Neural cell (in vitro differentiated cells): ENCODE data around the gene AKR1C4. TPM values are rescaled to one million over a fixed set of nuclear protein-coding genes. Genes with fewer than 3 reads are reported as not detected.

Experiments
- H2AFZ ChIP-seq: fragments of 200-600, 300-800 bp; sonication (generic), shearing (Covaris generic); 2 replicates; pipeline ENCODE4 v1.6.0; 2014; ENCODE audit warnings: low read depth, mild to moderate bottlenecking, antibody characterized with exemption, low read length, moderate library complexity
- H3F3A ChIP-seq: fragments of 200-600 bp; shearing (Covaris generic); 2 replicates; pipeline ENCODE4 v1.6.1; 2016; ENCODE audit warnings: mild to moderate bottlenecking, moderate library complexity, mixed read lengths, antibody characterized with exemption, low read length; ENCODE audit not compliant: insufficient read depth, poor library complexity, severe bottlenecking
- H3K27ac ChIP-seq: fragments of 200-600, 300-800 bp; sonication (generic), shearing (Covaris generic); 2 replicates; pipeline ENCODE4 v1.5.1; 2014; ENCODE audit warnings: mild to moderate bottlenecking, low read length, moderate library complexity
- H3K27me3 ChIP-seq: fragments of 300-800, 200-600 bp; sonication (generic), shearing (Covaris generic); 2 replicates; pipeline ENCODE4 v1.6.0; 2014; ENCODE audit warnings: mild to moderate bottlenecking, low read depth, low read length, moderate library complexity; ENCODE audit not compliant: insufficient read depth
- H3K36me3 ChIP-seq: fragments of 300-800, 200-600 bp; sonication (generic), shearing (Covaris generic); 2 replicates; pipeline ENCODE4 v1.5.1; 2014; ENCODE audit warnings: mild to moderate bottlenecking, antibody characterized with exemption, low read length, moderate library complexity; ENCODE audit not compliant: insufficient read depth
- H3K4me2 ChIP-seq: fragments of 300-800, 200-600 bp; sonication (generic), shearing (Covaris generic); 2 replicates; pipeline ENCODE4 v1.6.0; 2014; ENCODE audit warnings: mild to moderate bottlenecking, low read length
- H3K4me3 ChIP-seq: fragments of 300-800, 200-600 bp; sonication (generic), shearing (Covaris generic); 2 replicates; pipeline ENCODE4 v1.5.1; 2014; ENCODE audit warnings: mild to moderate bottlenecking, low read length, moderate library complexity
- H3K79me2 ChIP-seq: fragments of 200-600 bp; shearing (Covaris generic); replicated peaks from 2 replicates; pipeline ENCODE4 v1.6.0; 2014; ENCODE audit warnings: mild to moderate bottlenecking, low read length, moderate library complexity; ENCODE audit not compliant: insufficient read depth
- H3K9ac ChIP-seq: fragments of 300-800, 200-600 bp; sonication (generic), shearing (Covaris generic); 2 replicates; pipeline ENCODE4 v1.6.1; 2016; ENCODE audit warnings: mild to moderate bottlenecking, low read length, mixed read lengths
- H3K9me2 ChIP-seq: fragments of 200-600 bp; shearing (Covaris generic); 2 replicates; pipeline ENCODE4 v1.6.1; 2016; ENCODE audit warnings: mild to moderate bottlenecking, low read length, mixed read lengths; ENCODE audit not compliant: insufficient read depth
- H3K9me3 ChIP-seq: fragments of 200-600, 300-800 bp; sonication (generic), shearing (Covaris generic); 2 replicates; pipeline ENCODE4 v1.6.1; 2016; ENCODE audit warnings: mild to moderate bottlenecking, mixed run types, low read length, moderate library complexity, mixed read lengths
- H4K20me1 ChIP-seq: fragments of 200-600 bp; shearing (Covaris generic); 2 replicates; pipeline ENCODE4 v1.6.1; 2016; ENCODE audit warnings: mild to moderate bottlenecking, mixed run types; ENCODE audit not compliant: insufficient read depth
- EP300 ChIP-seq: fragments of 450-650 bp; conservative IDR thresholded peaks from 2 replicates; pipeline ENCODE4 v1.6.1; 2014; ENCODE audit warnings: antibody characterized with exemption, mild to moderate bottlenecking, moderate library complexity; ENCODE audit not compliant: poor library complexity, severe bottlenecking
- EZH2 ChIP-seq: fragments of 200-600, 300-800 bp; shearing (Covaris generic), sonication (generic); IDR thresholded peaks from 2 replicates; pipeline ENCODE4 v1.6.1; 2014; ENCODE audit warnings: antibody characterized with exemption, low read length, borderline replicate concordance, mild to moderate bottlenecking; ENCODE audit not compliant: insufficient read depth, poor library complexity, severe bottlenecking
- MXI1 ChIP-seq: fragments of 450-650 bp; conservative IDR thresholded peaks from 2 replicates; pipeline ENCODE4 v1.6.1; 2014; ENCODE audit warnings: antibody characterized with exemption, mild to moderate bottlenecking; ENCODE audit not compliant: poor library complexity, severe bottlenecking
- POLR2AphosphoS5 ChIP-seq: IDR thresholded peaks from 2 replicates; pipeline ENCODE4 v1.6.1; 2012
- RAD21 ChIP-seq: fragments of 450-650 bp; conservative IDR thresholded peaks from 2 replicates; pipeline ENCODE4 v1.6.1; 2014; ENCODE audit warnings: antibody characterized with exemption, mild to moderate bottlenecking, moderate library complexity
- SMC3 ChIP-seq: fragments of 450-650 bp; conservative IDR thresholded peaks from 2 replicates; pipeline ENCODE4 v1.6.1; 2014; ENCODE audit warnings: antibody characterized with exemption, mild to moderate bottlenecking, moderate library complexity; ENCODE audit not compliant: poor library complexity
- TAF1 ChIP-seq: IDR thresholded peaks from 2 replicates; pipeline ENCODE4 v1.6.1; 2012; ENCODE audit warnings: low read depth
- polyA plus RNA-seq: library from polyadenylated mRNA; depleted of rRNA; stranded (reverse); fragments of >200 nt; gene quantifications from 2 replicates; pipeline ENCODE4 v1.2.3, GENCODE V29; 2014
- TF ChIP-seq, protein P1 (sequence below): IDR thresholded peaks from 2 replicates; pipeline ENCODE4 v1.6.1; 2012; ENCODE audit warnings: borderline replicate concordance
- TF ChIP-seq, protein P2 (sequence below): fragments of 450-650 bp; IDR thresholded peaks from 2 replicates; pipeline ENCODE4 v1.5.1; 2014; ENCODE audit warnings: antibody characterized with exemption, mild to moderate bottlenecking, moderate library complexity; ENCODE audit not compliant: poor library complexity, severe bottlenecking

Gene AKR1C4
- polyA plus RNA-seq, 1 donor from 2014 or later, result not detected

DNA sequence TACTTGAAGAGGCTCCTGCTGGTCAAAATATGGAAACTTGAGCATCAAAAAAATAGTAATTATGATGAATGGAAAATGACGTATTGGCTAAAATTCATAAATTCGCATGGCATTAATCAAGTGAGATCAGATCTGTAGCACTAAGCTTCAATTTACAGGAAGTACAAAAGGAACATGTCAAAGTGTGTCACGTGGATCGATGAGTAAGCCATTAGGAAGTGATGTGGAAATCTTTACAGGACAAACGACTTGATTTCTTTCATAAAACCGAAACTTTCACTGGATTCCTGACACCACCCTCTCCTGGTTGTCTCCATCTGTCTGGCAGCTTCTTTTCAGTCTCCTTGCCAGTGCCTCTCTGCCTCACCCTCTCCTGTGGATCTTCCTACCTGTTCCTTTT, 37.5 kb upstream of the AKR1C4 start:
- TF ChIP-seq MXI1, result no peak
- TF ChIP-seq, protein P1, sequence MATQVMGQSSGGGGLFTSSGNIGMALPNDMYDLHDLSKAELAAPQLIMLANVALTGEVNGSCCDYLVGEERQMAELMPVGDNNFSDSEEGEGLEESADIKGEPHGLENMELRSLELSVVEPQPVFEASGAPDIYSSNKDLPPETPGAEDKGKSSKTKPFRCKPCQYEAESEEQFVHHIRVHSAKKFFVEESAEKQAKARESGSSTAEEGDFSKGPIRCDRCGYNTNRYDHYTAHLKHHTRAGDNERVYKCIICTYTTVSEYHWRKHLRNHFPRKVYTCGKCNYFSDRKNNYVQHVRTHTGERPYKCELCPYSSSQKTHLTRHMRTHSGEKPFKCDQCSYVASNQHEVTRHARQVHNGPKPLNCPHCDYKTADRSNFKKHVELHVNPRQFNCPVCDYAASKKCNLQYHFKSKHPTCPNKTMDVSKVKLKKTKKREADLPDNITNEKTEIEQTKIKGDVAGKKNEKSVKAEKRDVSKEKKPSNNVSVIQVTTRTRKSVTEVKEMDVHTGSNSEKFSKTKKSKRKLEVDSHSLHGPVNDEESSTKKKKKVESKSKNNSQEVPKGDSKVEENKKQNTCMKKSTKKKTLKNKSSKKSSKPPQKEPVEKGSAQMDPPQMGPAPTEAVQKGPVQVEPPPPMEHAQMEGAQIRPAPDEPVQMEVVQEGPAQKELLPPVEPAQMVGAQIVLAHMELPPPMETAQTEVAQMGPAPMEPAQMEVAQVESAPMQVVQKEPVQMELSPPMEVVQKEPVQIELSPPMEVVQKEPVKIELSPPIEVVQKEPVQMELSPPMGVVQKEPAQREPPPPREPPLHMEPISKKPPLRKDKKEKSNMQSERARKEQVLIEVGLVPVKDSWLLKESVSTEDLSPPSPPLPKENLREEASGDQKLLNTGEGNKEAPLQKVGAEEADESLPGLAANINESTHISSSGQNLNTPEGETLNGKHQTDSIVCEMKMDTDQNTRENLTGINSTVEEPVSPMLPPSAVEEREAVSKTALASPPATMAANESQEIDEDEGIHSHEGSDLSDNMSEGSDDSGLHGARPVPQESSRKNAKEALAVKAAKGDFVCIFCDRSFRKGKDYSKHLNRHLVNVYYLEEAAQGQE, result no peak
- TF ChIP-seq, protein P2, sequence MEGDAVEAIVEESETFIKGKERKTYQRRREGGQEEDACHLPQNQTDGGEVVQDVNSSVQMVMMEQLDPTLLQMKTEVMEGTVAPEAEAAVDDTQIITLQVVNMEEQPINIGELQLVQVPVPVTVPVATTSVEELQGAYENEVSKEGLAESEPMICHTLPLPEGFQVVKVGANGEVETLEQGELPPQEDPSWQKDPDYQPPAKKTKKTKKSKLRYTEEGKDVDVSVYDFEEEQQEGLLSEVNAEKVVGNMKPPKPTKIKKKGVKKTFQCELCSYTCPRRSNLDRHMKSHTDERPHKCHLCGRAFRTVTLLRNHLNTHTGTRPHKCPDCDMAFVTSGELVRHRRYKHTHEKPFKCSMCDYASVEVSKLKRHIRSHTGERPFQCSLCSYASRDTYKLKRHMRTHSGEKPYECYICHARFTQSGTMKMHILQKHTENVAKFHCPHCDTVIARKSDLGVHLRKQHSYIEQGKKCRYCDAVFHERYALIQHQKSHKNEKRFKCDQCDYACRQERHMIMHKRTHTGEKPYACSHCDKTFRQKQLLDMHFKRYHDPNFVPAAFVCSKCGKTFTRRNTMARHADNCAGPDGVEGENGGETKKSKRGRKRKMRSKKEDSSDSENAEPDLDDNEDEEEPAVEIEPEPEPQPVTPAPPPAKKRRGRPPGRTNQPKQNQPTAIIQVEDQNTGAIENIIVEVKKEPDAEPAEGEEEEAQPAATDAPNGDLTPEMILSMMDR, result no peak
- TF ChIP-seq EZH2, result no peak
- no peak for TF ChIP-seq RAD21
- no peak for TF ChIP-seq POLR2AphosphoS5
- TF ChIP-seq TAF1, result no peak
- TF ChIP-seq SMC3, result no peak
- H3K4me3 ChIP-seq, result no peak overlapping the region
- H2AFZ ChIP-seq, result no peak overlapping the region

DNA sequence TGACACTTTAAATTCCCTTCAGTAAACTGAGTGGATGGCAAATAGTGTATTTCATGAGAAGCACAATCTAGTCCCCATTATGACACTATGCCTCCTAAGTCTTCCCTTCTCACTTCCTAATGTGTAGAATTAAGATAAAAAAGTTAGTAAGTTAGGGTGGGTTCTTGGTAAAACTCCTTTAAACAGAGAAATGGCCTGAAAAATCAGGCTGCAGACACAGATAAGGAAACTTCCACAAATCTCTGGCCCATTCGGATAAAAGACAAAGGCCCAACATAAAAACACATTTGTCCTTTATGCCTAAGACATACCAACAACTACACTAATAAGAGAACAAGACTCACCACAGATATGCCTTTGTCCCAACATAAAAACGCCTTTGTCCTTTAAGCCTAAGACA, 33.1 kb upstream of the AKR1C4 start:
- Histone ChIP-seq H3K9me2 (no peaks in the 10 kb centered on the region), H3K4me3 (no peak overlapping the region), H3K36me3 (no peaks in the 10 kb centered on the region), H2AFZ (no peak overlapping the region), H3K9me3 (peaks cover 6% of the 10 kb centered on the region), H3K79me2 (no peaks in the 10 kb centered on the region), H4K20me1 (no peaks in the 10 kb centered on the region), H3K9ac (no peak overlapping the region), H3K27ac (no peak overlapping the region), H3F3A (no peaks in the 10 kb centered on the region), H3K4me2 (no peak overlapping the region), H3K27me3 (no peaks in the 10 kb centered on the region)
- TF ChIP-seq TAF1, result no peak
- TF ChIP-seq, protein P1, result no peak
- TF ChIP-seq EP300, result no peak
- no peak for TF ChIP-seq MXI1
- TF ChIP-seq EZH2, result no peak
- TF ChIP-seq, protein P2, result no peak
- no peak for TF ChIP-seq SMC3
- no peak for TF ChIP-seq POLR2AphosphoS5
- no peak for TF ChIP-seq RAD21

More for the DNA sequence above, 37.5 kb upstream of the AKR1C4 start:
- Histone ChIP-seq H3K79me2 (no peaks in the 10 kb centered on the region), H3K9me3 (no peaks in the 10 kb centered on the region), H3K27me3 (no peaks in the 10 kb centered on the region), H3K4me2 (no peak overlapping the region), H4K20me1 (no peaks in the 10 kb centered on the region), H3K36me3 (no peaks in the 10 kb centered on the region), H3F3A (no peaks in the 10 kb centered on the region), H3K9me2 (no peaks in the 10 kb centered on the region), H3K9ac (no peak overlapping the region), H3K27ac (no peak overlapping the region)
